ENCODE results near the gene EDN3. TPM values are rescaled to one million over a fixed set of nuclear protein-coding genes. Genes with fewer than 3 reads are reported as not detected.

The EDN3 gene, protein sequence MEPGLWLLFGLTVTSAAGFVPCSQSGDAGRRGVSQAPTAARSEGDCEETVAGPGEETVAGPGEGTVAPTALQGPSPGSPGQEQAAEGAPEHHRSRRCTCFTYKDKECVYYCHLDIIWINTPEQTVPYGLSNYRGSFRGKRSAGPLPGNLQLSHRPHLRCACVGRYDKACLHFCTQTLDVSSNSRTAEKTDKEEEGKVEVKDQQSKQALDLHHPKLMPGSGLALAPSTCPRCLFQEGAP
- total RNA-seq (not detected), polyA plus RNA-seq (1 to 10 TPM in 1 of 2 donors, not detected in 1; 6.9 TPM)
- long read RNA-seq, donor 1 = 0 reads
- long read RNA-seq, donor 2 = 0 reads

DNA sequence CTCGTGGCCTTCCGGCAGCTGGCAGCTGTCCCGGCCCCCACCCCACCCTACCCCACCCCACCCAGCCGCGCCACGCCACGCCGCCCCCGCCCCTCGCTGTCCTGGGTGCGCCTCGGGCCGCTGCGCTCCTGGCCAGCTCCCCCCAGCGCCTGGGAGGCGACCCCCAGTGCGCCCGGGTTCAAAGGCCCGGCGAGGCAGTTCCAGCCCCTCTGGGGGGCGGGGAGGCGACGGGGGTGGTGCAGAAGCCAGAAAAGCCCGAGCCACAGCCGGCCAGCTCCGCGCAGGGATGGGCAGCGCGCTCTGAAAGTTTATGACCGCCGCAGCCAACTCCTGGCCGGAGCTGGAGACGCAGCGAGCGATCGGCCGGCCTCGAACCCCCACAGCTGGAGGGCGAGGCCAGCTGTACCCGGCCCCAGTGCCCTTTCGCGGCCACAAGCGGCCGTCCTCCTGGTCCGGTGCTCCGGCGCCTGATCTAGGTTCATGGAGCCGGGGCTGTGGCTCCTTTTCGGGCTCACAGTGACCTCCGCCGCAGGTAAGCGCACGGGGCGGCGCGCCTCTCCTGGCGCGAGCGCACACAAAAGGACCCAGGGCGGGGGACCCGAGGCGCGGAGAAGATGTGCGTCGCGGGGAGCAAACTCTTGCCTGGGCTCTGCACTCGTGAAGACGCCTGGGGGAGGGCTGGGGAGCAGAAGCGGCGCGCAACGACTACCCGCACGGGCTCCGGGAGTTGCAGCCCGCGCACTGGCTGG lies at the start of gene EDN3:
Gene EDN3, plus strand, starts transcription at position 279 of the 749 bp plus-strand sequence. Its CDS starts 202 bp downstream, at position 481.
- Histone ChIP-seq H3K4me3 (ENCODE audit: low read length in 2 of 2) (no peak within 1 kb of the TSS), H3K4me1 (ENCODE audit: control insufficient read depth in 1 of 2, insufficient read depth in 2 of 2, low read length in 2 of 2) (no peaks in the 10 kb centered on the region), H3K36me3 (ENCODE audit: control insufficient read depth in 1 of 2, insufficient read depth in 2 of 2, low read length in 1 of 2) (no peaks in the 10 kb centered on the region), H3K27me3 (ENCODE audit: control insufficient read depth in 1 of 2, insufficient read depth in 2 of 2, low read length in 1 of 2) (no peaks in the 10 kb centered on the region), H3K27ac (ENCODE audit: low read depth in 1 of 2, low read length in 2 of 2) (no peak within 1 kb of the TSS), H3K9me3 (ENCODE audit: control insufficient read depth, low read length) (no peaks in the 10 kb centered on the region)
- intact Hi-C loops (cut with DNase I) = no loop called here
- ATAC-seq (ENCODE audit: low FRiP score) = no peak
- DNase-seq = no peak
- 1% methylated on average over 59 to 77 of the region's 77 CpGs for WGBS, 2 donors

DNA sequence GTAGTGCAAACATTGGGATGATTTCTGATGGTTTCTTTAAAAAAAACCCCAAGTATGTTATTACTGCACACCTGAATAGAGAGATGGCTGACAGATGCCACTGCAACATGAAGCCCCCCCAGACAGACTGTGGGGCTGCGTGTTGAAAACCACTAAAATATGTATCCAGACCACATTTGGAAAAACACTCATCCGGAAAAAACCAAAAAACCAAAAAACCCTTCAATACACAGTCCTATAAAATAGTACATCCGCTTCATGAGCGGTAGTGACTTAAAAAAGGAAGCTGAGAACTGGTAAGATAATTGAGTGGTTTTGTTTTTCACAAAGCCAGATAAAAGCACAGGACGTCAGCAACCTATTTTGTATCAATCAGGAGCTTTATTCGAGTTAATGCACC lies 47.1 kb upstream of the EDN3 start:
- intact Hi-C loops (cut with DNase I) = no loop called here
- WGBS, 2 donors = 73 to 74% methylated on average over 6 of the region's 6 CpGs
- Histone ChIP-seq H3K27me3 (ENCODE audit: control insufficient read depth in 1 of 2, insufficient read depth in 2 of 2, low read length in 1 of 2) (peaks cover 0 to 3% of the 10 kb centered on the region in 2 donors), H3K9me3 (ENCODE audit: control insufficient read depth, low read length) (peaks cover 2% of the 10 kb centered on the region), H3K36me3 (ENCODE audit: control insufficient read depth in 1 of 2, insufficient read depth in 2 of 2, low read length in 1 of 2) (no peaks in the 10 kb centered on the region), H3K4me1 (ENCODE audit: control insufficient read depth in 1 of 2, insufficient read depth in 2 of 2, low read length in 2 of 2) (no peaks in the 10 kb centered on the region), H3K27ac (ENCODE audit: low read depth in 1 of 2, low read length in 2 of 2) (no peak overlapping the region), H3K4me3 (ENCODE audit: low read length in 2 of 2) (no peak overlapping the region)
- no peak for DNase-seq
- ATAC-seq (ENCODE audit: low FRiP score) = no peak

DNA sequence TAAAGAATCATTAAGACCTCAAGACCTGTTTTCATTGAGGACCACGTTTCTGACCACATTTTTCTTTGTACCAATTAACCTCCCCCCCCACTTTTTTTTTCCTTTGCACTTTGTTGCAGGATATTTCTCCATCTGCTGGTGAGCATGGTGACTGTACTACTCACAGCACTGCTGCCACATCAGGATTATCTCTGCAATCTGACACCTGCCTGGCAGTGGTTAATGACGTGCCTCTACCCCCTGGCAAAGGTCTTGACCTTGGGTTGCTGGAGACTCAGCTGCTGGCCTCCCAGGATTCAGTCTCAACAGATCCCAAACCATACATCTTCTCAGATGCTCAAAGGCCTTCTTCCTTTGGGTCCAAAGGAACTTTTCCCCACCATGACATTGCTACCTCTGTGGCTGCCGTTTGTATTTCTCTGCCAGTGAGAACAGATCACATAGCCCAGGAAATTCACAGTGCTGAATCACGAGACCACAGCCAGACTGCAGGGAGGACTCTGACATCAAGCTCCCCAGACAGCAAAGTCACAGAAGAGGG lies 46.6 kb upstream of the EDN3 start:
- H3K27ac ChIP-seq (ENCODE audit: low read depth in 1 of 2, low read length in 2 of 2) = no peak overlapping the region
- WGBS, 2 donors = 15 to 16% methylated on average over 4 of the region's 4 CpGs
- no peaks in the 10 kb centered on the region for H3K4me1 ChIP-seq (ENCODE audit: control insufficient read depth in 1 of 2, insufficient read depth in 2 of 2, low read length in 2 of 2)
- peaks cover 2% of the 10 kb centered on the region for H3K9me3 ChIP-seq (ENCODE audit: control insufficient read depth, low read length)
- H3K27me3 ChIP-seq (ENCODE audit: control insufficient read depth in 1 of 2, insufficient read depth in 2 of 2, low read length in 1 of 2) = peaks cover 0 to 3% of the 10 kb centered on the region in 2 donors
- no peak overlapping the region for H3K4me3 ChIP-seq (ENCODE audit: low read length in 2 of 2)
- no peak for DNase-seq
- no peak for ATAC-seq (ENCODE audit: low FRiP score)
- H3K36me3 ChIP-seq (ENCODE audit: control insufficient read depth in 1 of 2, insufficient read depth in 2 of 2, low read length in 1 of 2) = no peaks in the 10 kb centered on the region
- intact Hi-C loops (cut with DNase I) = no loop called here

DNA sequence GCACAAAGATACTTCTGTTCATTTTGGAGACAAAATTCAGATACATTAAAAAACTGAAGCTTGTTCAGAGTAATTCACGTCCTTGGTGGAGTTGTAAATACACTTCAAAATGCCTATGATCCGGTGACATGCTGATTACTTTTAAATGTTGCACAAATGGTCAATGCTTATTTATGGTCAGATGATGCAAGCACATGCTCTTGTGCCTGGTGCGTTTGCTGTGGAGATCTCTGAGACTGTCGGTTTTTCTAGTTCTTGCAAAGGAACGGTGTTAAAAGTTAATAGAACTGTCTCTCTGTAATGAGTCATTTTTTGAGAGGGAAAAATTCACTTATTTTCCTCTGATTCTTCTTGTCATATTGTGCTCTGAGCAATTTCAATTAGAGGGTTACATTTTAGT lies 45.2 kb upstream of the EDN3 start:
- intact Hi-C loops (cut with DNase I) = no loop called here
- Histone ChIP-seq H3K27ac (ENCODE audit: low read depth in 1 of 2, low read length in 2 of 2) (no peak overlapping the region), H3K4me3 (ENCODE audit: low read length in 2 of 2) (no peak overlapping the region), H3K9me3 (ENCODE audit: control insufficient read depth, low read length) (peaks cover under 1% of the 10 kb centered on the region), H3K4me1 (ENCODE audit: control insufficient read depth in 1 of 2, insufficient read depth in 2 of 2, low read length in 2 of 2) (no peaks in the 10 kb centered on the region), H3K27me3 (ENCODE audit: control insufficient read depth in 1 of 2, insufficient read depth in 2 of 2, low read length in 1 of 2) (no peaks in the 10 kb centered on the region), H3K36me3 (ENCODE audit: control insufficient read depth in 1 of 2, insufficient read depth in 2 of 2, low read length in 1 of 2) (no peaks in the 10 kb centered on the region)
- no peak for ATAC-seq (ENCODE audit: low FRiP score)
- DNase-seq = no peak
- 65 to 67% methylated on average over 5 of the region's 5 CpGs for WGBS, 2 donors

DNA sequence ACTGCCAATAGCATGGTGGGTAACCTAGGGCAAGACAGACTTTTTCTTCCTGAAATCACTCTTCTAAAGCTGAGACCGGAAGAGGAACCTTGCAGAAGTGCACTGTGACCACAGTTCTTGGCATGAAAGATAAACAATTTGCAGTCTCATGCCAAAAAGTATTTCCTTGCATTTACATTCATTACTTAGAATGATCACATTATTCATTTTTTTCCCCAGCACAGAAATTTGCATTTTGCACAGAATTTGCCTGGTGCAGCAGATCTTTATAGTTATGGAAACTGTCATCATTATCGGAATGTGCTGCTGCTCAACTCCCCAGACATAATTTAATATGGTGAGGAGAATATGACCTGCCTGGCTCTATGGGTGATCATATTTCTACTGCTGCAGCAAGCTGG lies 42.2 kb upstream of the EDN3 start:
- no peaks in the 10 kb centered on the region for H3K4me1 ChIP-seq (ENCODE audit: control insufficient read depth in 1 of 2, insufficient read depth in 2 of 2, low read length in 2 of 2)
- no peak overlapping the region for H3K4me3 ChIP-seq (ENCODE audit: low read length in 2 of 2)
- intact Hi-C loops (cut with DNase I) = no loop called here
- no peaks in the 10 kb centered on the region for H3K9me3 ChIP-seq (ENCODE audit: control insufficient read depth, low read length)
- DNase-seq = no peak
- WGBS, 2 donors = 54 to 68% methylated on average over 2 of the region's 2 CpGs
- H3K27ac ChIP-seq (ENCODE audit: low read depth in 1 of 2, low read length in 2 of 2) = no peak overlapping the region
- H3K27me3 ChIP-seq (ENCODE audit: control insufficient read depth in 1 of 2, insufficient read depth in 2 of 2, low read length in 1 of 2) = no peaks in the 10 kb centered on the region
- no peak for ATAC-seq (ENCODE audit: low FRiP score)
- no peaks in the 10 kb centered on the region for H3K36me3 ChIP-seq (ENCODE audit: control insufficient read depth in 1 of 2, insufficient read depth in 2 of 2, low read length in 1 of 2)

DNA sequence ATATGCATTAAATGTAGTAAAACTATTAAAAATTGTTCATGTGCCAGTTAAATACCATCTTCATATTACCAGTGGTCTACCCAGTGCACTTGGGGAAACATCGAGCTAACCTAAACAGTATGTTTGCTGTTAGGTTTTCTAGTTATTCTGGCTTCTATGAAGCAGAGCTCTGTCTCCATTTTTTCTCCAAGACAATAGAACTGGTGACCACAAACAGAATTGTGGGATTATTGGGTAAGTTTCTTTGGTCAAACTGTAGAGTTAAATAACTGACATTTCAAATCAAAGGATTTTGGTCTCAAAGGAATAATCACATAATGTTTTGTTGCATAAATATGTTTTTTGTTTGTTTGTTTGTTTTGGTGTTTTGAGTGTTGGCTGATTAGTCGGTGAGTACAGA lies 40.5 kb upstream of the EDN3 start:
- H3K4me1 ChIP-seq (ENCODE audit: control insufficient read depth in 1 of 2, insufficient read depth in 2 of 2, low read length in 2 of 2) = no peaks in the 10 kb centered on the region
- H3K36me3 ChIP-seq (ENCODE audit: control insufficient read depth in 1 of 2, insufficient read depth in 2 of 2, low read length in 1 of 2) = no peaks in the 10 kb centered on the region
- no peaks in the 10 kb centered on the region for H3K27me3 ChIP-seq (ENCODE audit: control insufficient read depth in 1 of 2, insufficient read depth in 2 of 2, low read length in 1 of 2)
- no peaks in the 10 kb centered on the region for H3K9me3 ChIP-seq (ENCODE audit: control insufficient read depth, low read length)
- ATAC-seq (ENCODE audit: low FRiP score) (no peak), DNase-seq (no peak)
- intact Hi-C loops (cut with DNase I) = no loop called here
- no peak overlapping the region for H3K27ac ChIP-seq (ENCODE audit: low read depth in 1 of 2, low read length in 2 of 2)
- 67% methylated on average over 2 of the region's 2 CpGs for WGBS, 2 donors
- no peak overlapping the region for H3K4me3 ChIP-seq (ENCODE audit: low read length in 2 of 2)

DNA sequence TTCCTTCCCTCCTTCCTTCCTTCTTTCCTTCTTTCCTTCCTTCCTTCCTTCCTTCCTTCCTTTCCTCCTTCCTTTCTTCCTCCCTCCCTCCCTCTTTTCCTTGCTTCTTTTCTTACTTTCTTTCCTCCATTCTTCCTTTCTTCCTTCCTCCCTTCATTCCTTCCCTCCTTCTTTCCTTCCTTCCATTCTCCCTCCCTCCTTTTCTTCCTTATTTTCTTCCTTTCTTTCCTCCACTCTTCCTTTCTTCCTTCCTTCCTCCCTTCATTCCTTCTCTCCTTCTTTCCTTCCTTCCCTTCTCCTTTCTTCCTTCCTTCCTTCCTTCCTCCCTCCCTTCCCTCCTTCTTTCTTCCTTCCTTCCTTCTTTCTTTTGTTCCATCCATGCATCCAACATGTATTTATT lies 35.1 kb upstream of the EDN3 start:
- Histone ChIP-seq H3K4me3 (ENCODE audit: low read length in 2 of 2) (no peak overlapping the region), H3K36me3 (ENCODE audit: control insufficient read depth in 1 of 2, insufficient read depth in 2 of 2, low read length in 1 of 2) (no peaks in the 10 kb centered on the region), H3K27me3 (ENCODE audit: control insufficient read depth in 1 of 2, insufficient read depth in 2 of 2, low read length in 1 of 2) (no peaks in the 10 kb centered on the region), H3K27ac (ENCODE audit: low read depth in 1 of 2, low read length in 2 of 2) (no peak overlapping the region), H3K4me1 (ENCODE audit: control insufficient read depth in 1 of 2, insufficient read depth in 2 of 2, low read length in 2 of 2) (no peaks in the 10 kb centered on the region), H3K9me3 (ENCODE audit: control insufficient read depth, low read length) (no peaks in the 10 kb centered on the region)
- ATAC-seq (ENCODE audit: low FRiP score) = no peak
- intact Hi-C loops (cut with DNase I) = no loop called here
- DNase-seq = no peak

DNA sequence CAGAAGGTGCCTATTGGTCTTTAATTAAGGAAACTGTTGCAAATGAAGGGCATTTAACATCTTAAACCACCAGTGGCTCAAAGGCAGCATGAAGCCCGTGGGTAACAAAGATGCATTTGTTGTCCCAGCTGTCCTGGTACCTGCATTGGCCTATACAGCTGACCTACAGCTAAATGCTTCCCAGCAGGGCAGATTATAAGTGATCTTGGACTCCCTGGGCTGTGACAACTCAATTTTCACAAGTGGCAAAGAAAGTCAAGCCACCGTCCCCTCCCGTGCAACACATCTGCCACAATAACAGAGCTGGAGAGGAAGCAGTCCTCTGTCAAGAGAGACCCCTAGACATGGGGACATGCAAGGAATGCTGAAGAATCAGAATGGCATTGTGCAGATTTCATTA lies 31.5 kb upstream of the EDN3 start:
- DNase-seq (no peak), ATAC-seq (ENCODE audit: low FRiP score) (no peak)
- intact Hi-C loops (cut with DNase I) = no loop called here
- Histone ChIP-seq H3K27ac (ENCODE audit: low read depth in 1 of 2, low read length in 2 of 2) (no peak overlapping the region), H3K36me3 (ENCODE audit: control insufficient read depth in 1 of 2, insufficient read depth in 2 of 2, low read length in 1 of 2) (no peaks in the 10 kb centered on the region), H3K9me3 (ENCODE audit: control insufficient read depth, low read length) (no peaks in the 10 kb centered on the region), H3K4me3 (ENCODE audit: low read length in 2 of 2) (no peak overlapping the region), H3K27me3 (ENCODE audit: control insufficient read depth in 1 of 2, insufficient read depth in 2 of 2, low read length in 1 of 2) (peaks cover 0 to under 1% of the 10 kb centered on the region in 2 donors), H3K4me1 (ENCODE audit: control insufficient read depth in 1 of 2, insufficient read depth in 2 of 2, low read length in 2 of 2) (no peaks in the 10 kb centered on the region)
- WGBS, 2 donors = 38 to 40% methylated on average over 3 of the region's 3 CpGs

Measured in aorta (tissue), 5 donors.